ENCODE data around the gene PWWP2B.

Gene PWWP2B

GRCh38 chr10:132403511-132404168 is 6.6 kb downstream of the PWWP2B start:
- H3K56ac ChIP-seq (ENCODE audit: low read length): peak overlapping the region; percentile 42
- H2AK5ac ChIP-seq (ENCODE audit: low read length): no peak overlapping the region
- H2BK15ac ChIP-seq (replicated peaks; ENCODE audit: low read depth): no peak overlapping the region
- H3K4ac ChIP-seq (ENCODE audit: low read depth, low read length): no peak overlapping the region
- H3K27me3 ChIP-seq (ENCODE audit: insufficient read depth, low read length, poor library complexity): no peaks in the 10 kb centered on the region
- no CpG with 5 or more reads among the region's 25 CpGs for whole genome bisulfite sequencing (ENCODE audit: extremely low coverage, insufficient coverage, low lambda C conversion rate)
- H3K4me2 ChIP-seq (ENCODE audit: low read length): no peak overlapping the region
- no peaks in the 10 kb centered on the region for H3K36me3 ChIP-seq (ENCODE audit: control insufficient read depth, insufficient read depth, low read length)
- H3K9ac ChIP-seq (ENCODE audit: low read length): no peak overlapping the region
- H3K18ac ChIP-seq (ENCODE audit: low read length): no peak overlapping the region
- no peak overlapping the region for H3K27ac ChIP-seq (ENCODE audit: low read depth, low read length)
- H4K8ac ChIP-seq (ENCODE audit: low read depth, low read length): no peak overlapping the region
- no peak overlapping the region for H2BK120ac ChIP-seq (ENCODE audit: low read depth, low read length)
- H3K4me3 ChIP-seq (ENCODE audit: low read length): no peak overlapping the region
- H3K79me2 ChIP-seq (ENCODE audit: control insufficient read depth, insufficient read depth, low read length): no peaks in the 10 kb centered on the region
- no peak overlapping the region for H2BK5ac ChIP-seq (ENCODE audit: low read length)
- H3K79me1 ChIP-seq (ENCODE audit: low read length): peaks cover 3% of the 10 kb centered on the region
- peaks cover 8% of the 10 kb centered on the region for H3K4me1 ChIP-seq (ENCODE audit: control insufficient read depth, low read depth, low read length)
- no peak overlapping the region for H3K23ac ChIP-seq (ENCODE audit: low read length)
- H4K5ac ChIP-seq (ENCODE audit: low read length): no peak overlapping the region
- DNase-seq: no peak

- H2BK120ac ChIP-seq (ENCODE audit: low read depth, low read length): no peak overlapping the region
- WGBS (ENCODE audit: extremely low coverage, insufficient coverage, low lambda C conversion rate): no CpG with 5 or more reads among the region's 32 CpGs
- no peak overlapping the region for H4K5ac ChIP-seq (ENCODE audit: low read length)
- H3K4me2 ChIP-seq (ENCODE audit: low read length): no peak overlapping the region
- H3K18ac ChIP-seq (ENCODE audit: low read length): no peak overlapping the region
- H3K27me3 ChIP-seq (ENCODE audit: insufficient read depth, low read length, poor library complexity): no peaks in the 10 kb centered on the region
- no peak overlapping the region for H3K27ac ChIP-seq (ENCODE audit: low read depth, low read length)
- H3K4me3 ChIP-seq (ENCODE audit: low read length): no peak overlapping the region
- no peak overlapping the region for H2AK5ac ChIP-seq (ENCODE audit: low read length)
- peak overlapping the region; percentile 42 for H3K56ac ChIP-seq (ENCODE audit: low read length)
- H3K4ac ChIP-seq (ENCODE audit: low read depth, low read length): no peak overlapping the region
- no peak overlapping the region for H2BK5ac ChIP-seq (ENCODE audit: low read length)
- peaks cover 10% of the 10 kb centered on the region for H3K4me1 ChIP-seq (ENCODE audit: control insufficient read depth, low read depth, low read length)
- peaks cover 2% of the 10 kb centered on the region for H3K79me2 ChIP-seq (ENCODE audit: control insufficient read depth, insufficient read depth, low read length)
- DNase-seq: no peak
- no peak overlapping the region for H3K23ac ChIP-seq (ENCODE audit: low read length)
- H3K79me1 ChIP-seq (ENCODE audit: low read length): peaks cover 5% of the 10 kb centered on the region
- H2BK15ac ChIP-seq (replicated peaks; ENCODE audit: low read depth): no peak overlapping the region
- H3K36me3 ChIP-seq (ENCODE audit: control insufficient read depth, insufficient read depth, low read length): no peaks in the 10 kb centered on the region
- H4K8ac ChIP-seq (ENCODE audit: low read depth, low read length): no peak overlapping the region
- H3K9ac ChIP-seq (ENCODE audit: low read length): no peak overlapping the region
Observed at GRCh38 chr10:132404169-132404880, 7.3 kb downstream of the PWWP2B start.

GRCh38 chr10:132404911-132405462 is 8.0 kb downstream of the PWWP2B start:
- peak; percentile 63 for DNase-seq
- H3K36me3 ChIP-seq (ENCODE audit: control insufficient read depth, insufficient read depth, low read length): no peaks in the 10 kb centered on the region
- no peak overlapping the region for H2BK15ac ChIP-seq (replicated peaks; ENCODE audit: low read depth)
- no peak overlapping the region for H3K4me3 ChIP-seq (ENCODE audit: low read length)
- no peak overlapping the region for H3K23ac ChIP-seq (ENCODE audit: low read length)
- no peak overlapping the region for H3K18ac ChIP-seq (ENCODE audit: low read length)
- H3K9ac ChIP-seq (ENCODE audit: low read length): no peak overlapping the region
- H3K56ac ChIP-seq (ENCODE audit: low read length): peak overlapping the region; percentile 42
- no peak overlapping the region for H4K5ac ChIP-seq (ENCODE audit: low read length)
- no peak overlapping the region for H3K27ac ChIP-seq (ENCODE audit: low read depth, low read length)
- no peaks in the 10 kb centered on the region for H3K27me3 ChIP-seq (ENCODE audit: insufficient read depth, low read length, poor library complexity)
- WGBS (ENCODE audit: extremely low coverage, insufficient coverage, low lambda C conversion rate): no CpG with 5 or more reads among the region's 54 CpGs
- H2BK5ac ChIP-seq (ENCODE audit: low read length): no peak overlapping the region
- H2BK120ac ChIP-seq (ENCODE audit: low read depth, low read length): no peak overlapping the region
- peaks cover 5% of the 10 kb centered on the region for H3K79me2 ChIP-seq (ENCODE audit: control insufficient read depth, insufficient read depth, low read length)
- no peak overlapping the region for H3K4me2 ChIP-seq (ENCODE audit: low read length)
- no peak overlapping the region for H3K4ac ChIP-seq (ENCODE audit: low read depth, low read length)
- H3K4me1 ChIP-seq (ENCODE audit: control insufficient read depth, low read depth, low read length): peaks cover 10% of the 10 kb centered on the region
- no peak overlapping the region for H2AK5ac ChIP-seq (ENCODE audit: low read length)
- H3K79me1 ChIP-seq (ENCODE audit: low read length): peaks cover 8% of the 10 kb centered on the region
- H4K8ac ChIP-seq (ENCODE audit: low read depth, low read length): no peak overlapping the region

GRCh38 chr10:132405463-132405991 is 8.5 kb downstream of the PWWP2B start:
- no peak overlapping the region for H3K4me3 ChIP-seq (ENCODE audit: low read length)
- no peak overlapping the region for H2BK5ac ChIP-seq (ENCODE audit: low read length)
- no peak overlapping the region for H3K27ac ChIP-seq (ENCODE audit: low read depth, low read length)
- H3K23ac ChIP-seq (ENCODE audit: low read length): no peak overlapping the region
- no peaks in the 10 kb centered on the region for H3K36me3 ChIP-seq (ENCODE audit: control insufficient read depth, insufficient read depth, low read length)
- no CpG with 5 or more reads among the region's 53 CpGs for WGBS (ENCODE audit: extremely low coverage, insufficient coverage, low lambda C conversion rate)
- no peak overlapping the region for H2BK15ac ChIP-seq (replicated peaks; ENCODE audit: low read depth)
- H4K8ac ChIP-seq (ENCODE audit: low read depth, low read length): no peak overlapping the region
- H3K9ac ChIP-seq (ENCODE audit: low read length): no peak overlapping the region
- H3K4me2 ChIP-seq (ENCODE audit: low read length): no peak overlapping the region
- peak overlapping the region; percentile 50 for H3K56ac ChIP-seq (ENCODE audit: low read length)
- H4K5ac ChIP-seq (ENCODE audit: low read length): no peak overlapping the region
- no peak overlapping the region for H3K4ac ChIP-seq (ENCODE audit: low read depth, low read length)
- no peak overlapping the region for H3K18ac ChIP-seq (ENCODE audit: low read length)
- H3K4me1 ChIP-seq (ENCODE audit: control insufficient read depth, low read depth, low read length): peaks cover 10% of the 10 kb centered on the region
- H2BK120ac ChIP-seq (ENCODE audit: low read depth, low read length): no peak overlapping the region
- peaks cover 8% of the 10 kb centered on the region for H3K79me1 ChIP-seq (ENCODE audit: low read length)
- H3K27me3 ChIP-seq (ENCODE audit: insufficient read depth, low read length, poor library complexity): no peaks in the 10 kb centered on the region
- no peak overlapping the region for H2AK5ac ChIP-seq (ENCODE audit: low read length)
- DNase-seq: no peak
- peaks cover 7% of the 10 kb centered on the region for H3K79me2 ChIP-seq (ENCODE audit: control insufficient read depth, insufficient read depth, low read length)

GRCh38 chr10:132406181-132406580 is 9.2 kb downstream of the PWWP2B start:
- no peak for DNase-seq
- Histone ChIP-seq H2BK5ac (ENCODE audit: low read length) (no peak overlapping the region), H3K79me1 (ENCODE audit: low read length) (peaks cover 8% of the 10 kb centered on the region), H3K36me3 (ENCODE audit: control insufficient read depth, insufficient read depth, low read length) (no peaks in the 10 kb centered on the region), H3K4me1 (ENCODE audit: control insufficient read depth, low read depth, low read length) (peaks cover 10% of the 10 kb centered on the region), H2BK120ac (ENCODE audit: low read depth, low read length) (no peak overlapping the region), H3K18ac (ENCODE audit: low read length) (no peak overlapping the region), H3K4ac (ENCODE audit: low read depth, low read length) (no peak overlapping the region), H3K27me3 (ENCODE audit: insufficient read depth, low read length, poor library complexity) (no peaks in the 10 kb centered on the region), H3K56ac (ENCODE audit: low read length) (no peak overlapping the region), H3K79me2 (ENCODE audit: control insufficient read depth, insufficient read depth, low read length) (peaks cover 7% of the 10 kb centered on the region), H4K8ac (ENCODE audit: low read depth, low read length) (no peak overlapping the region), H2BK15ac (replicated peaks; ENCODE audit: low read depth) (no peak overlapping the region), H3K9ac (ENCODE audit: low read length) (no peak overlapping the region), H3K4me2 (ENCODE audit: low read length) (no peak overlapping the region), H4K5ac (ENCODE audit: low read length) (no peak overlapping the region), H3K23ac (ENCODE audit: low read length) (no peak overlapping the region), H3K4me3 (ENCODE audit: low read length) (no peak overlapping the region), H3K27ac (ENCODE audit: low read depth, low read length) (no peak overlapping the region), H2AK5ac (ENCODE audit: low read length) (no peak overlapping the region)
- WGBS (ENCODE audit: extremely low coverage, insufficient coverage, low lambda C conversion rate): no CpG with 5 or more reads among the region's 17 CpGs
